Mesenteric fat pad (tissue), 1 donor: ENCODE data around the gene SMG1. TPM values are rescaled to one million over a fixed set of nuclear protein-coding genes. Genes with fewer than 3 reads are reported as not detected.
"Not testable (repeated sequence)": the region's sequence is repeated elsewhere in the genome, so short reads cannot be mapped to it uniquely, and the experiment has no call there.

ENCODE experiments used
- DNase-seq: peaks from one replicate; pipeline ENCODE4 v3.0.0-alpha.2; 2020; ENCODE audit warnings: low spot score
- total RNA-seq: library from RNA; stranded (reverse); fragmentation: NEBNext Ultra II Directional; extraction: Animal tissue kit (Norgen Biotek cat#: 25700); gene quantifications from one replicate; pipeline ENCODE4 v1.2.1, GENCODE V29; 2021
- donor health status: DM: yes; HTN: yes; CAD: no.

The SMG1 gene
- total RNA-seq, 1 donor from 2014 or later, result 68.1 TPM

- not testable (repeated sequence) for DNase-seq
These were observed 154.0 kb downstream of the SMG1 start for GRCh38 chr16:18772171-18772570.

DNA sequence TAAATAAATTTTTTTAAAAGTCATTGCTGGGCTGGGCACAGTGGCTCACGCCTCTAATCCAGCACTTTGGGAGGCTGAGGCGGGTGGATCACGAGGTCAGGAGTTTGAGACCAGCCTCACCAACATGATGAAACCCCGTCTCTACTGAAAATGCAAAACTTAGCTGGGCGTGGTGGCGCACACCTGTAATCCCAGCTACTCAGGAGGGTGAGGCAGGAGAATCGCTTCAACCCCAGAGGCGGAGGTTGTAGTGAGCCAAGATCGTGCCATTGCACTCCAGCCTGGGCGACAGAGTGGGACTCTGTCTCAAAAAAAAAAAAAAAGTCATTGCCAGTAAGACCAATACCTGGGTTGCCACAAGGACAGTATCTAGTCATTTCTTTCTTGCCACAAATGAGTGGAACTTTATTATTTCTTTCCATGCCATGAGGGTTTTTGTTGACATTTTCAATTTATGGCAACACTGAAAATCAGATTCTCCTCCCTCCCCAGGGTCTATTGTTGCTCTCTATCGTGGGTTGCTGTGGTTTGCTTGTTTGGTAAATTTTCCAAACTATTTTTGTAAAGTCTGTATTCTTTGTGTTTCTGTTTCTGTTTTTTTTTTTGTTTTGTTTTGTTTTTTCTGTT, 155.8 kb downstream of the SMG1 start:
- DNase-seq, result not testable (repeated sequence)

GRCh38 chr16:18767217-18767616, 159.0 kb downstream of the SMG1 start:
- DNase-seq, result not testable (repeated sequence)

GRCh38 chr16:18762713-18763112, 163.5 kb downstream of the SMG1 start:
- not testable (repeated sequence) for DNase-seq

DNA sequence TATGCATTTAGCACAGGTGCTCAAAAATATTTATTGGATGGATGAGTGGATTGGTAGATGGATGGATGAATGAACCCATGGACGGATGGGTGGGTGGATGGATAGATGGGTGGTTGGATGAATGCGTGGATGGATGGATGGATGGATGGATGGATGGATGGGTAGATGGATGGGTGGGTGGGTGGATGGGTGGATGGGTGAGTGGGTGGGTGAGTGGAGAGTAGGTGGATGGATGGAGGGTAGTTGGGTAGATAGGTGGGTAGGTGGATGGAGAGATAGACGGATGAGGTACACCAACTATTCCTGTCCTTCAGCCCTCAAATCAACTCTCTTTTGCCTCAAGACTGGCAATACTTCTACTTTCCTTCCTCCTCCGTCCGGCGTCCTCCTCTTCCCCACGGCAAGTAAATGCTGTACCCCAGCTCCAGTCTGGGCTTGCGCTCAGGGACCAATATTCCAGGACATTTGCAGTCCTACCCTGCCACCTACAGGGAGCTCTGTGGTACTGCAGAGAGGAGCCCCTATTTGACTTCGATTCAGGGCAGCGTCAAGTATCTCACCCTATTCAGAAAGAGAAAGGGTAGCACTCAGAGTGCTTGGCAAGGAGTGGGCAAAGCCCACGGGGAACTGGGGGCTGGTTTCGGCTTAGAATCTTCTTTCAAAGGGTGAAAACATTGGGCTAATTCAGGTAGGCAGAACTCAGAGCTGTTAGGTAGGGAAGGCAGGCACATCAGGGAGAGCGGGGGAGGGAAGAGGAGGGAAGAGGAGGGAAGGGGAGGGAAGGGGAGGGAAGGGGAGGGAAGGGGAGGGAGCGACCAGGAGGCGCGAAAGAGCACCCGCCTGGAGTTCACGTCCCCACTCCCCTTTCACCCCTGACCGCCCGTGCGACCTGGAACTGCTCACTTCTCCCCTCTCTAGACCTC, 166.3 kb downstream of the SMG1 start:
- DNase-seq, result not testable (repeated sequence)

- DNase-seq, result not testable (repeated sequence)
These were observed 168.1 kb downstream of the SMG1 start for GRCh38 chr16:18757960-18758660.

- DNase-seq, result not testable (repeated sequence)
These were observed 169.6 kb downstream of the SMG1 start for GRCh38 chr16:18756639-18757038.

Other genes with a start within 250 kb of the SMG1 start
- gene RPS15A, start 136.1 kb downstream of the SMG1 start, total RNA-seq, result 961 TPM
- 104 TPM for gene ARL6IP1, start 124.9 kb downstream of the SMG1 start, total RNA-seq
- 3.2 TPM for gene TMC7, start 57.5 kb upstream of the SMG1 start, total RNA-seq
- 11.3 TPM for gene COQ7, start 141.2 kb upstream of the SMG1 start, total RNA-seq
- 89.8 TPM for gene ITPRIPL2, start 187.6 kb upstream of the SMG1 start, total RNA-seq
- gene SYT17, start 241.8 kb upstream of the SMG1 start, total RNA-seq, result 1.1 TPM